ENCODE results near the gene FOXP1. TPM values are rescaled to one million over a fixed set of nuclear protein-coding genes. Genes with fewer than 3 reads are reported as not detected.

The FOXP1 gene
- total RNA-seq, 2 donors from 2014 or later = 119 to 199 TPM

DNA sequence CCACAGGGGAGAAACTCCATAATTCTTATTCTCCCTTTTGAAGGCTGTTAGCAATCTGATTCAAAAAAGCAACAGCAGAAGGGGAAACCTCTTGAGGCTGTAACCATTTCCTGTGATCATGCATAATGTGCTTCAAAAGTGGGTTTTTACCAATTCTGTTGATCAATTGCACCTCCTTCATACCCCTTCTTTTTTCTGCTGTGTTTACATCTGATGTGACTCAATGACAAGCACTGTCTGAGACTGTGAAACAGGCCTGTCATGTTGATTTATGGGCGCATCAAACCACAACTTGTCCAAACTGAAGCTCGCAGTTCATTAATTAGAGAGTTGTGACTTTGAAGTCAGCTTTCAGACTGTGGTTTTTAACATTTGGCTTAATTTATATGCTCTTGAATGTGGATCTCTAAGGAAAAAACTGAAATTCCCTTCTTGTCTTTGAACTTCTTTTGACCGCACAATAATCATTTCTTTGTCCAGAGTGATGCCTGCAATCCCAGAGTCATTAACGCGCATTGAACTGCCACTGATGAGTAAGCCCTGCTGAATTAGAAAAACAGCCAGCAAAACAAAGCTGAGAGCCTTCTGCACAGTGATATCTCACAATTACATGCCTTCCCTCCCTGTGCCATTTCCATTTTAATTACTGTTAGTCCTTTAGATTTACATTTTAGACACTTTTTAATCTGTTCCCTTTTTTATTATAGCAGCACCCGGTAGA, 532.8 kb downstream of the FOXP1 start:
- H3K9me3 Mint-ChIP-seq = no peaks in the 10 kb centered on the region
- DNase-seq (ENCODE audit: low spot score in 2 of 2) (peak in 1 of 2 donors; percentile 36), ATAC-seq (peak; percentile 82 to 89)
- peak overlapping the region; percentile 88 to 92 for H3K27ac Mint-ChIP-seq
- peaks cover 51 to 71% of the 10 kb centered on the region in 2 donors for H3K36me3 Mint-ChIP-seq

DNA sequence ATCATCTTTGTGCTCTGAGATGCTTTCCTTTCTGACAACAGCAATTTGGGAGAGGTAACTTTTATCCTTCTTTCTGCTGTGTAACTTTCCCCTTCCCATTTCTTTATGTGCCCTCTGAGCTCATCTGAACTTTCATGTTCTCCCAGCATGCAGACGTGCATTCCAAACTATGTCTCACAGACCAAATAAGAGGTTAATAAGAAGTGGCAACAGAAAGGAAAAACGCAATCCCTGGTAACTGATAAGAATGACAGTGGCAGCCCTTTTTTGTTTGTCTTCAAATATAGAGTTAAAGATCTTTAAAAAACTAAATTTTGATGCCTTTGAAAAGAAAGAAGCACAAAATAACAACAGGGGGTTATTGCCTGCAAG, 533.4 kb downstream of the FOXP1 start:
- ATAC-seq (no peak), DNase-seq (ENCODE audit: low spot score in 2 of 2) (no peak)
- peaks cover 57 to 75% of the 10 kb centered on the region in 2 donors for H3K36me3 Mint-ChIP-seq
- peak overlapping the region; percentile 80 to 88 for H3K27ac Mint-ChIP-seq
- no peaks in the 10 kb centered on the region for H3K9me3 Mint-ChIP-seq

DNA sequence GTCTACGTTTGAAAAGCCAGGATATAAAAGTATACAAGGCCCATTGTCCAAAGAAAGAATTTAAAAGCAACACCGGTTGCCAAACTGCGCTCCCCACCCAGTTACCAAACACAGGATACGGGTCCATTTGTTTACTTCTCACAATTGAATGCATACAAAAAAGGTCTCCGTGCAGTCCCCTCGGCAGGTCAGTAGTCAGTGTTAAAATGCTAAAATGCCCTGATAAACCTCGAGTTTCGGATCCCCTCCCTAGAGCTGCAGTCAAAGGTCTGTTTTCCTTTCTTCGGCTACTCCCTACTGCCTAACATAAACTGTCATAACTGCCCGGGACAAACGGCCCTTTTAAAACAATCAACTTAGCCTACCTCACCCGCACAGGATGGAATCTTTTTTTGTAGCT, 534.6 kb downstream of the FOXP1 start:
- DNase-seq (ENCODE audit: low spot score in 2 of 2) (no peak), ATAC-seq (no peak)
- H3K27ac Mint-ChIP-seq = peak overlapping the region; percentile 60 to 88
- no peaks in the 10 kb centered on the region for H3K9me3 Mint-ChIP-seq
- H3K36me3 Mint-ChIP-seq = peaks cover 51 to 82% of the 10 kb centered on the region in 2 donors

DNA sequence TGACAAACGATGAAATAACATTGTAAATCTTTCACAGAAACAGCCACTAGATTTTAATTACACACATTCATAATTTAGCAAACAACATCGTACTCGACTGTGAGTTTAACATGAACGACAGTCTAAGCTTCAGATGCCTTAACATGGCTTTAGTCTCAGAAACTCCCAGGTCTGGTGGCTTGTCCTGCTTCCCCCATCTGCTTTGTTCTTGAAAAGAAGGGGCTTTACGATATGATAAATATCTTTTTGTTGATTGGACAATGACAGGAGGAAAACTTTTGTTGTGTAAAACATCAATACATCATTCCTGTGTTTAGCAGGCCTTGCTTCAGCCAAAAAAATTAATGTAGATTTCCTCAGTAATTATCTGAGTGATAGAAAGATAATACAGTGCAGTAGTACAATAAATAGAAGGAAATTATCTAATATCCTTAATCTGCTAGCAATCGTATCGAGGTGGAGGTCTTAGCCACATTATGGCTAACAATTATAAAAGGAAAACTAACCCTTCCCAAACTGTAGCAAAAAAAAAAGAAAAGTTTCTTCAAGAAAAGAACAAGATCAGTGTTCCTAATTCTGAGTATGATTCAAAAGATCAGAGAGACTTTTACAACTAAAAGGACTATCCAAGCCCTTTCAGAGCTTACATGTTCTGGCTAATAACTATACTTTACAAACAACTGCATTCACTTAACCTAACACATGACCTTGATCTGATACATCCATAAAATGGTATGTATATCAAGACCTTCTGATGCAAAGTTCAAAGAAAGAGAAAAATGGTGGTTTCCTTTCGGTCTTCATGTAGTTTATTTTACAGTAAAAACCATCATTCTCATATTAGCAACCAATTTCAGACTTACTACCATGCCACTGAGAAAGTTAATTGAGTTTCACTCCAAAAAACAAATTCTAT, 535.7 kb downstream of the FOXP1 start:
- Mint-ChIP-seq H3K27ac (peak overlapping the region; percentile 86 to 93), H3K9me3 (no peaks in the 10 kb centered on the region), H3K36me3 (peaks cover 40 to 78% of the 10 kb centered on the region in 2 donors)
- ATAC-seq (peak in 1 of 2 donors; percentile 60), DNase-seq (ENCODE audit: low spot score in 2 of 2) (no peak)

DNA sequence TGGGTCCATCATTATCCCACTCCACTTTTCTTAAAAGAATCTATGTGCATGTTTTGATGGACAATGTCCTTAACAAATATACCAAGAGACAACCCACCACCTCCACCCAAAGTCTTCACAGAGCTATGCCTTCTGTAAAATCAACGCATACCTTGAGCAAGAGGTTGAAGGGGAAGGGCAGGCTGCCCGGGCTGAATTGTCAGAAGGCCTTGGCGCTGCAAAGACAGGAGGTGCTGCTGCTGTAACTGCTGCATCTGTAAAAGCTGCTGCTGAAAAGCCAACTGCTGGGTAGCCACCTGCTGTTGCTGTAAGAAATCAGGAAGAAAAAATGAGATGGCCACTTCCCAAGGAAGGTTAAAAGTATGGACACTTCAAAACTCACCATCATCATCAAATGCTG, 536.7 kb downstream of the FOXP1 start:
- DNase-seq (ENCODE audit: low spot score in 2 of 2) = no peak
- H3K9me3 Mint-ChIP-seq = no peaks in the 10 kb centered on the region
- no peak for ATAC-seq
- peak overlapping the region in 1 of 2 donors; percentile 86 for H3K27ac Mint-ChIP-seq
- H3K36me3 Mint-ChIP-seq = peaks cover 45 to 77% of the 10 kb centered on the region in 2 donors

DNA sequence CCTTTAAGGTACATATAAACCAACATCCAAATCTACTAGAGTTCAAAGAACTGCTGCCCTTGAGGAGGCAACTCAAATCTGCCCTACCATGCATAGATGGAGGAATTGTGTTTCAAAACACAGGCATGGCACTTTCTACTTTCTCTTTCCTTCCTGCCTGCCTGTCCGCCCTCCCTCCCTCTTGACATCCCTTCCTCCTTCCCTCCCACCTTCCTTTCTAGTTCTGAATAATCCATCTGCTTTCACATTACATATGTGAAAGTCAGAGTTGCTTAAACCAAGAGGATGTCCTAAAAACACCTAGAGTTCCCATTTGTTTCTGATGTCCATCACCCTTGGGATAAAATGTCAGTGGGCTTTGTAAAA, 537.6 kb downstream of the FOXP1 start:
- Mint-ChIP-seq H3K36me3 (peaks cover 52 to 75% of the 10 kb centered on the region in 2 donors), H3K27ac (peak overlapping the region; percentile 86), H3K9me3 (no peaks in the 10 kb centered on the region)
- ATAC-seq = peak; percentile 56 to 67
- no peak for DNase-seq (ENCODE audit: low spot score in 2 of 2)

DNA sequence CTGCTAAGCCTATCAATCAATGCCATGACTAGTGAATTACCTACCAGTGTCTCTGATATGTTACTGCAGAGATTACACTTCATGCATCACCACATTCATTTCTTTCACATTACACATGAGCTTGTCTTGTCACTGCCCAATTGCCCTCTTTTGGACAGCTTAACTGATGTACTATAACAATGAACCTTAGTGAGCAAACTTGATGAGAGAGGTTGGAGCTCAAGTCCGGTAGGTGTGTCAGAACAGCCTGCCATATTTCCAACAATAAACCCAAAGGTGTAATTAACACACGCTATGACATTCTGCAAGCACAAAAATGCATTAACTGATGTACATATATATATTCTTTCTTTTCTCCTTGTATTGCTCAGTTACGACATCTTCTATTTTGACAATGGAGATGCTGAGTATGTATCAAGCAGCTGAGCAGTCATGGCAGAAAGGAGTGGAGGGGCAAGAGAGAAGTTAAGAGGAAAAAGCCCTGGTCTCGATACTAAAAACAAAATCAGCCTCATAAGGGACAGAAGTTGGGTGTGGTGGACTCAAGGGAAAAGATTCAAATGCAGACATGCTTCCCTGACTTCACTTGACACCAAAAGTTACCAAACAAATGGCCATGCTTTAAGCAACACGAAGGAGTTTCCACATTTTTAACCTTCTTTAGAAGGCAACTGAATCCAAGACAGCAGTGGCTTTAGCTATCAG, 538.2 kb downstream of the FOXP1 start:
- ATAC-seq = no peak
- Mint-ChIP-seq H3K36me3 (peaks cover 56 to 79% of the 10 kb centered on the region in 2 donors), H3K27ac (peak overlapping the region; percentile 86), H3K9me3 (no peaks in the 10 kb centered on the region)
- no peak for DNase-seq (ENCODE audit: low spot score in 2 of 2)

DNA sequence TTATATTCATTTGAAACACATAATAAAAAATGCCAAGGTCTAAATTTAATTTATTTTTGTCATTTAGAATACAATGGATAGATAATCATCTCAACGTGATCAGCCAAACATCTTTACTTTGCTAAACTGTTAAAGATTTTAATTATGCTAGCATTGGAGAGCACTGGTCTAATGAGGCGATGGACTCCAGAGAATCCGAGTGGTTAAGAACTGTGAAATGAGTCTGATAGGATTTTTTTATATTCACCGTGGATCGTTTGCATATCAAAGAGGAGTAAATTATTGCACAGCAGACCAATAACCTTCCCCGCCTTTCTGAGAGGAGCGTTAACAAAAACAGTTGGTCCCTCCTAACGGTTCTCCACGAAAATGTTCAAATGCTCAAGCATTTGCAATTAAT, 540.8 kb downstream of the FOXP1 start:
- no peaks in the 10 kb centered on the region for H3K9me3 Mint-ChIP-seq
- no peak for ATAC-seq
- H3K36me3 Mint-ChIP-seq = peaks cover 48 to 76% of the 10 kb centered on the region in 2 donors
- no peak overlapping the region for H3K27ac Mint-ChIP-seq
- no peak for DNase-seq (ENCODE audit: low spot score in 2 of 2)

DNA sequence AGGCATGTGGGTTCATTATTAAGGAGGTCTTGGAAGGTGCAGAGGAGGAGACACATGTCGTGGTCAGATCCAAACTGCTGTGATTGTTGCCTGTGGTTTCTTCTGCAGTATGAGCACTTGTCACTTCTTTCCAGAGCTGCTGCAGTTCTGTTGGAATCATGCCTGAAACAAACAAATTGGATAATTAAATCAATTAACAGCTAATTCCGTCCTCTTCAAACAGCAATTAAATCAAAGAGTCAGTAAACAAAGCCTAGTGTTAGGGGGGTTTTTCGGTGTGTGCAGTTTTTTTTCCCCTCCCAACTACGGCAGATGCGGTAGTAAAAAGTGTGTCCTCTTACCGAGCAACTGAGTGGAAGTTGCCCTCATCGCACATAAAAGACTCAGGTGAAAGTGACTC, 542.2 kb downstream of the FOXP1 start:
- DNase-seq (ENCODE audit: low spot score in 2 of 2) (no peak), ATAC-seq (peak in 1 of 2 donors; percentile 35)
- Mint-ChIP-seq H3K9me3 (no peaks in the 10 kb centered on the region), H3K36me3 (peaks cover 36 to 70% of the 10 kb centered on the region in 2 donors), H3K27ac (peak overlapping the region; percentile 4 to 28)

DNA sequence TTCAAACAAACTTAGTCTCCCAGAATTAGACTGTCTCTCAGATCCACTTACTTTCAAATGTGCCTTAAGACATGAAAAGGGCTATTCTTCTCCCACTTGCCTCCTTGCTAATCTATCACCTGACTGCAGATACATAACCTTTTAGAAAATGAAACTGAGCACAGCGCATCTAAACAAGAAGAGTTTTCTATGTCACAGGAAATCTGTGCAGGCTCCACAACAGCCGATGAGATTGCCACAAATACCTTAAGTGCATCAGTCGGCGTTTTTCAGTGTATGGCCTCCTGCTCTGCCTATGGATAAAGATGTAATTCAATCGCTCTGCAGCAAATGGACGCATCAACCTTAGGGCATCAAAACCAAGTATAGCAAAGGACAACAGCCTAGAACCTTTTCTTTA, 544.2 kb downstream of the FOXP1 start:
- peak; percentile 54 to 65 for ATAC-seq
- Mint-ChIP-seq H3K9me3 (no peaks in the 10 kb centered on the region), H3K36me3 (peaks cover 31 to 59% of the 10 kb centered on the region in 2 donors), H3K27ac (peak overlapping the region in 1 of 2 donors; percentile 71)
- no peak for DNase-seq (ENCODE audit: low spot score in 2 of 2)

DNA sequence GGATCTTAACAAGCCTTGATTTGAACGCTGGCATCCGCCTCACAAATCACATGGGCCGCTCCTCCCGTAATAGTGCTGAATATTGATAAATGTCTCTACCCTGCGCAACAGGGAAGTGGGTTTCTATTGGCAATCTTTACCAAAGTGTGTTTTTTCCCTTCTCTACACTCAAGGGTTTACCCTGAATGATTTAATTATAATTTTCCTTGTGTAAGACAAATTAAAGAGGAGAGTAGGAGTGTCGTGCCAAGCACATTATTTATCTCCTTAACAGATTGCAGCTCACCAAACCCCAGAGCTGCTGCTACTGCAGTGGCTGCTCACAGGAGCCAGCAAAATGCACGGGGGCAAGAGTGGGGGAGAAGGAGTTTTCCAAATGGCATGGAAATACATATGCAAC, 545.8 kb downstream of the FOXP1 start:
- Mint-ChIP-seq H3K9me3 (no peaks in the 10 kb centered on the region), H3K36me3 (peaks cover 42 to 60% of the 10 kb centered on the region in 2 donors), H3K27ac (peak overlapping the region in 1 of 2 donors; percentile 26)
- no peak for ATAC-seq
- DNase-seq (ENCODE audit: low spot score in 2 of 2) = no peak

DNA sequence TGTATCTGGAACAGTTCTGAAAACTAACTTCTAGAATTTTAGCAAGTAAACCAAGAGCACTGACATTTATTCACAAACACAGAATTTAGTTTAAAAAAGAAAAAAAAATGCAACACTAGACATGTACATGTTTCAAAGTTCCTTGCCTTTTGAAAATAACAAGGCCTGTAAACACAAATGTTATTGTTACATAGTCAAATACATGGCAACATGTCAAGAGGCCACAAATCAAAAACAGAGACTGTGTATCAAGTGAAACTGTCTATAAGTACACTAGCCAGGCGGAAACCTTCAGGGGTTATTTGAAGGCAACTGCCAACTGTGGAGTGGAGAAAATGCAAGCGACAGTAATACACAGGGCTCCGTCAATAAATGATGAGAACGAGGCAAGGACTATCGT, 547.6 kb downstream of the FOXP1 start:
- Mint-ChIP-seq H3K36me3 (peaks cover 30 to 63% of the 10 kb centered on the region in 2 donors), H3K27ac (peak overlapping the region in 1 of 2 donors; percentile 49), H3K9me3 (no peaks in the 10 kb centered on the region)
- ATAC-seq = no peak
- DNase-seq (ENCODE audit: low spot score in 2 of 2) = no peak

DNA sequence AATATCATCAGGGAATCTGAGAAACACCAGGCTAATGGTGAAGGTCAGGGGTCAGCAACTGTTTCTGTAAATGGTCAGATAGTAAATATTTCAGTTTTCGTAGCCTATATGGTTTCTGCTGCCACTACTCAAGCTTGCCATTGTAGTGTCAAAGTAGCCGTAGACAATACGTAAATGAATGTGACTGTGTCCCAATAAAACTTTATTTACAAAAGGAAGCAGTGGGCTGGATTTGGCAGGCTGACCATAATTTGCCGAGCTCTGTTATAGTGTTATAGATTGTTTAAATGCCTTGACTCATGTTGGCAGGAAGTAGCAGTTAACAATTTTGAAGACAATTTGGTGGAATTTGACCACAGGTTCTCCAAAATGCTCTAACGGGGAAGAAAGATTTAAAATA, 548.2 kb downstream of the FOXP1 start:
- DNase-seq (ENCODE audit: low spot score in 2 of 2) (no peak), ATAC-seq (no peak)
- Mint-ChIP-seq H3K27ac (peak overlapping the region; percentile 49 to 75), H3K9me3 (no peaks in the 10 kb centered on the region), H3K36me3 (peaks cover 32 to 63% of the 10 kb centered on the region in 2 donors)

DNA sequence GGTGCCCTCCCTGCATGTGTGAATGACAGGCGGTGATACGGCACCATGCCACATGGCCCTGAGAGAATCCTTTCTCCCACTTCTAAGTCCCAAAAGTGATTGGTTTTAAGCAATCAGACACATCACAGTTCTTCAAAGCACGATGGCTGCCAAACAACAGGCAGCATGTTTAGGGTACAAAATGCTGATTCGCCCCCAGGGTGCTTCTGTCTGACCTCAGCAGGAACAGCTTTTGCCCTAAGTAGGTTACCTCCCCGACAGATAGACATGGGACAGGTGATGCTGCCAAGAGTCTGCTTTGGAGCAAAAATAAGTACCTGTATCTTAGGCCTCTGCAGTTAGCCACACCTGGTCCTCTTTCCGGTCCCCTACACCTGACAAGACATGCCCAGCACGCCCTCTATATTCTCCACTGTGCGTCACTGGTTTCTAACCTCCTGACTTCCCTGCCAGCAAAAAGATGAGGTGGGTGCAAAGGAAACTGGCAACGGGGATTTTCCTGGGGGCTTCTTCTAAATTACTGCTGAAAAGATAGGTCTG, 549.8 kb downstream of the FOXP1 start:
- ATAC-seq = no peak
- Mint-ChIP-seq H3K27ac (peak overlapping the region; percentile 51 to 61), H3K9me3 (no peaks in the 10 kb centered on the region), H3K36me3 (peaks cover 33 to 55% of the 10 kb centered on the region in 2 donors)
- no peak for DNase-seq (ENCODE audit: low spot score in 2 of 2)

DNA sequence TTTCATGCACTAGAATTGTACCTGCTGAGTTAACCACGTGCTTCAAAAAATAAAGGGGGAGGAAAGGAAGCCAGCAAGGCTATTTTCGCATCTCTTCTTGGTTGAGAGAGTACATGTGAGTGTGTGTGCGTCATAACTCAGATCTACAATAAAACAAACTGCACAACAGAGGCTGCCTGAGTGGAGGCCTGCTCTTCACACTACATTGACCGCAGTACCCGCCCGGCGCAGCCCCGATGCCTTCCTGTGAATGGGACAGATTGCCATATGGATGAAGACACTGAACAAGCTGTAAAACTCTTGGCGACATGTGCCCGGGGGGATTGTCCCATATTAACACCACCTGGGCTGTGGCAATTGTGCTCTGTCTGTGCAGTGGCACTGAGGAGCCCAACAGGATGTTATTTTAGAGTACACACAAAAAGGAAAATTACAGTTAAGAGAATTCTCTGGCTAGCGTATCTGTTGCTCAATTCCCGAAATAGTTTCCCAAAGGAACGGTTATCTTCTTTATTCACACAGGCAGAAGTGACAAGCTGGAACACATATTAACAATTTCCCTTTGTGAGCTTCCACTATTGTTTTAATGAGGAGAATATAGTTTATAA, 551.5 kb downstream of the FOXP1 start:
- Mint-ChIP-seq H3K9me3 (no peaks in the 10 kb centered on the region), H3K27ac (peak overlapping the region; percentile 81 to 90), H3K36me3 (peaks cover 30 to 46% of the 10 kb centered on the region in 2 donors)
- no peak for DNase-seq (ENCODE audit: low spot score in 2 of 2)
- peak; percentile 23 to 31 for ATAC-seq

DNA sequence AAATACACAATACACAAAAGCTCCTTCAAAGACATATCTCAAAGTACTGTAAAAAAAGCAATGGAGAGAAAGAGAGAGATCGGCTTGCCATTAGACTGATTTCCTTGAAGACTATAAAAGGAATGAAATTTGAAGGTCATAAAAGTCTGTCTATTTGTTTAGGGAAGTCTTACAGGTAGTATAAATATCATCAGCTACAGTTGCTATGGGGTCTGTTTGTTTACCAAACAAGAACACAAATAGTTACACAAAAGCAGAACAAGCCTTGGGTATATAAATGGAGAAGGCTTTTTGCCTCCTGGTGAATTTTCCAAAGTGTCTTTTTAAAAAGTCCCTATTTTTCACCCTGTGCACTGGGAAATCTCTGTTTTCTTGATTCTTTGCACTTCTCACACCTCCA, 552.3 kb downstream of the FOXP1 start:
- Mint-ChIP-seq H3K27ac (peak overlapping the region; percentile 81 to 90), H3K36me3 (peaks cover 32 to 52% of the 10 kb centered on the region in 2 donors), H3K9me3 (no peaks in the 10 kb centered on the region)
- ATAC-seq (no peak), DNase-seq (ENCODE audit: low spot score in 2 of 2) (no peak)

Data from activated naive CD4-positive, alpha-beta T cell treated with anti-CD3 and anti-CD28 coated beads, Interleukin-2, amount 50 U/mL, for 72 hours (primary cell).